ENCODE measurements around the gene TRPM1. TPM values are rescaled to one million over a fixed set of nuclear protein-coding genes. Genes with fewer than 3 reads are reported as not detected.

TRPM1 gene
- total RNA-seq, result 52.6 TPM

GRCh38 chr15:31101262-31102038, at the start of gene TRPM1:
TSS of gene TRPM1 (minus strand) at chr15:31101725. CDS start at chr15:31081355, 20,370 bp downstream.

GRCh38 chr15:30991255-30992235, 110.0 kb downstream of the TRPM1 start, which contains the start of gene MTMR10:
TSS of gene MTMR10 (minus strand) at chr15:30991628. CDS start at chr15:30991506, 122 bp downstream.

Other genes with a start within 250 kb of the TRPM1 start
- gene FAN1, start 197.8 kb downstream of the TRPM1 start, total RNA-seq, result 53.0 TPM
- gene MTMR10, start 110.1 kb downstream of the TRPM1 start, total RNA-seq, result 55.5 TPM
- gene KLF13, start 225.1 kb upstream of the TRPM1 start, total RNA-seq, result 34.1 TPM

Measured in camera-type eye (tissue), 1 donor.